ENCODE results near the gene KSR2.
"Not testable (repeated sequence)": the region's sequence is repeated elsewhere in the genome, so short reads cannot be mapped to it uniquely, and the experiment has no call there.

KSR2 gene

DNA sequence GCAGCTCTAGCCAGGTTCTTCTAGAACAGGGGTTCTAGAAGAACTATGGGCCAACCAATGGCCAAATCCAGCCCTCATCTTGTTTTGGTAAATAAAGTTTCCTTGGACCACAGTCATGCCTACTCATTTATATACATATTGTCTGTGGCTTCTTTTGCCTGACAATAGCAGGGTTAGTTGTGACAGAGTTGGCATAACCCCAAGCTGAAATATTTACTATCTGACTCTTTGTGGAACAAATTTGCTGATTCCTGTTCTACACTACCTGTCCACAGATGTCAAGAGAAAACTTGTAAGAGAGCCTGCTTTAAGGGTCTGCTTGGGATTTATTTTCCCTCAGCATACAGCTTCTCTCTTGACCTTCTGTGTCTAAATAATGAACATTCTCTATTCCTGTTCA, 289.0 kb downstream of the KSR2 start:
- DNase-seq, result no peak

DNA sequence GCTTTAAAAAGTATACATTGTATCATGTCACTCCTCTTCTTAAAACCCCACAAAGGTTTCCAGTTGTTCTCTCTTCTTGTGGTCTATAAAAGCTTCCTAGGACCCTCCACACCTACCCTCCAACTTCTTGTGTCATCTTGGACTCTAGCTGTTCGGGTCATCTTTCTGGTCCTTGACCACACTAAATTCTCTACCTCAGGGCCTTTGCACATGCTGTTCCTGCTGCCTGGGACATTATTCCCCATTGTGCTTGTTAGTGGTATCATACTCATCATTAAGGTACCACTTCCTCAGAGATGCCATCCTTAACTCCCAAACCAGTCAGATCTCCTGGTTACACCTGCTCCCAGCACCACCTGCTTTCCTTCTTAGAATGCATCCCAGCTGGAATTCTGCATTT, 294.0 kb downstream of the KSR2 start:
- no peak for DNase-seq

DNA sequence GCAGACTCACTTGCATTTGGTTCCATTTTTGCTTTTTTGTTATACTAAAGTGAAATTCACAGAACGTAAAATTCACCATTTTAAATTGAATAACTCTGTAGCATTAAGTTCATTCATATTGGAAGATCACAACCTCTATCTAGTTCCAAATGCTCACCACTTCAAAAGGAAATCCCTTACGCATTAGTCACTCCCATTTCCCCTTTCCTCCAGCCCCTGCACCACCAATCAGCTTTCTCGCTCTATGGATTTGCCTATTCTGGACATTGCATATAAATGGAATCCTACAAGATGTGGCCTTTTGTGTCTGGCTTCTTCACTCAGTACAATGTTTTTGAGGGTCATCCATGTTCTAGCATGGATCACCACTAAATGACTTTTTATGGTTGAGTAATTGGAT, 294.5 kb downstream of the KSR2 start:
- DNase-seq, result no peak

DNA sequence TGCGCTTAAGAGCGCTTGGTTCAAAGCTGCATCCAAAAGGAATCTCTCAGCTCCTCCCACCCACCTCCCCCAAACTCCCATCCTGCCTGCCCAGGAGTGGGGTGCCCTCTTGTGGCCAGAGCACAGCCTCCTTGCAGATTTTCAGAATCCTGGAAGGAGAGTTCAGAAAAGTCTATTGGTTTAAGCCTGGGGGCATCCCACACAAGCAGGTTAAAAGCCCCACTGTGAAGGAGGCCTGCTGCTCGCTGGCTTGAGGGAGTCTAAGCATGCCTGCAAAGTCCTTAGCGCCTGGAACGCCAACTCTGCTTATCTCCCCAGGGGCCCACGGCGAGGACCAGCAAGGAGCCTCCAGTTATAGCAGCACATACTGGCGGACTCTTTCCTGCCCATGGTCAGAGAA, 297.1 kb downstream of the KSR2 start:
- DNase-seq, result no peak

DNA sequence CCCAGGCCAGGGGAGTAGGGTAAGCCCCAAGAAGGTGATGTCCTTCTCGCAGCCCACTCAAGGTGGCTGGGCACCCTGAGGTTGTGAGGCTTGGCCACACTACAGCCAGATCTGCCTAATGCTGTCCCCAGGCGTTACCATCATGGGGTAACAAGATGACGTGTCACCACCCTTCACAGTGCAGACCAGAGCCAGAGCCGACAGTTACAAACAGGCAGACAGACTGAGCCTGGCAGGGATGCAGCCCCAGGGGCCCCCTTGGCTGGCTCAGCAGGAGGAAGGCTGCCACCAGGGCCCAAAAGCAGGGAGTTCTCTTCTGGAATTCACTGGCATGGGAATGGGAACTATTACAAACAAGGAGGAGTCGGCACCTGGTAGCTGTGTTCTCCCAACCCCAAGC, 304.6 kb downstream of the KSR2 start:
- DNase-seq, result no peak

DNA sequence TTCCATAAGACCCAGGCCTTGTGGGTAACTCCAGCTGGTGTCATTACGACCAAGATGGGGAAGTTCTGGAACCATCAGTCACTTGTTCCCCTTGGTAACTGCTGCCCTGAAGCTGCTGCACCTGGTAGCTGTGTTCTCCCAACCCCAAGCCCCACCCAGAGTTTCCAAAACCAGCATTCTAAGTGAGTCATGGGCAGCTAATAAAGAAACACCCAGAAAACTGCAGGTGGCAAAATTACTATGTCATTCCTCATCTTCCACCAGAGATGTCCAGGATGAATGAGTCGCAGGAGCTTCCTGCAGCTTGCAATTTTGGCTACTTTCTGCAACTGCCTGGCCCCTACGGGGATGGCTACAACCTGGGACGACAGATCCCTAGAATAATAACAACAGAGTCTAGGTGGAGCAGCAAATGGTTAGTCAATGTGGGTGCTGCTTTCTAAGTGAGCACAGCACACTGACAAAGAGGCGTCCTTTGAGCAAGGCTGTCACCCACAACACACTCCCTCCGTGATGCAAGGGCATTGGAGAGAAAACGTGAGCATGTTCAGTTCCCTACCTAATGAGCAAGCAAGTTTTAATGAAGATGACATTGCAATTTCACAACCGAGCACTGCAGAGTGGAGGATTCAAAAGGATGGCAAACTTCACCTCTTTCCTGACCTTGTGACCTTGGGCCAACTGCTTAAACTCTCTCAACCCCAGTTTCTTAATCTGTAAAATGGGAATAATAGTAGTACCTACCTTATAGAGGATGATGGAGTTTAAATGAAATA, 306.0 kb downstream of the KSR2 start:
- DNase-seq, result no peak

DNA sequence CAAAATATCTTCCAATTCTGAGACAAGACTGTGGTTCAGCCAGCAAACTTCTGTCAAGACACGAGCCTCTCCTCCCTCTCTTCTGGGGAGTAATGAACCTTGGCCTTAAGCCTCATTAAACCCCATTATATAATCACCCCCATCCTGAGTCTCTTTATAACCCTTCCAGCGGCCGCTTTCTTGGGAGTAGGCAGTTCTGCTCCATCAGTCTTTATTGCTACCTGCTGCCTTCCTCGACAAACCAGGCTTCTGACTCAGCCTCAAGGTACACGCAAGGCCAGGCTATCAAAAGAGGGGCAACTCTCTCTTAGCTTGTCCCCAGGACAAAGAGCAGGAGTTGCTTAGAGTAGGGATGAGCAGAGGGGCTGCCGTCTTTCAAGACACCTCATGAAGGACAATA, 306.6 kb downstream of the KSR2 start:
- no peak for DNase-seq

DNA sequence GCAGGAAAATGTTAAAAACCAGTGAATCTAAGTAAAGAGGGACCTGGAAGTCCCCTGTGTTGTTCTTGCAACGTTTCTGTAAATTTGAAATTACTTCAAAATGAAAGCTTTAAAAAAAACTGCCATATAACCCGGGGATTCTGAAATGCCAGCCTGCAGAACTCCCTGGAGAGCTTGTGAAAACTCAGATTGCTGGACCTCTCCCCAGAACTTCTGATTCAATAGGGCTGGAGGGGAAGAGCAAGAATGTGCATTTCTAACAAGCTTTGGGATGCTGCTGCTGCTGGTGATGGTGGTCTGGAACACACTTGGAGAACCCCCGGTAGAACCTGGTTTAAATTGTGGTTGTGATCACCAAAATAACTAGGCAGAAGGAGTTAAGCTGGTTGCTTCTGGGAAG, 307.3 kb downstream of the KSR2 start:
- DNase-seq, result no peak

DNA sequence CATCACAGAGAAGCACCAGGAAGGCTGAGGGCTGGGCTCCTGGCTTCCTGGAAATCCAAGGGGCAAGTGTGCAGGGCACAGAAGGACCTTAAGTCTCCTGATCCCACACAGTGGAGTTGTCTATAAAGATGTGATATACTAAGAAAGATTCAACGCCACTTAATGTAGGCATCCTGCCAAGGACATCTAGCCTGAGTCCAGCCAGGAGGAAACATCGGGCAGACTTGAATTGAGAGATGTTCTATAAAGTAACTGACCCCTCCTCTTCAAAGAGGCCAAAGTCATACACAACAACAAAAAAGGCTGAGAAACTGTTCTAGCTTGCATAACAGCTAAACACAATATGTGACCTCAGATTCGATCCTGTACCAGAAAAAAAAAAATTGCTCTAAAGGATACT, 307.9 kb downstream of the KSR2 start:
- DNase-seq, result no peak

DNA sequence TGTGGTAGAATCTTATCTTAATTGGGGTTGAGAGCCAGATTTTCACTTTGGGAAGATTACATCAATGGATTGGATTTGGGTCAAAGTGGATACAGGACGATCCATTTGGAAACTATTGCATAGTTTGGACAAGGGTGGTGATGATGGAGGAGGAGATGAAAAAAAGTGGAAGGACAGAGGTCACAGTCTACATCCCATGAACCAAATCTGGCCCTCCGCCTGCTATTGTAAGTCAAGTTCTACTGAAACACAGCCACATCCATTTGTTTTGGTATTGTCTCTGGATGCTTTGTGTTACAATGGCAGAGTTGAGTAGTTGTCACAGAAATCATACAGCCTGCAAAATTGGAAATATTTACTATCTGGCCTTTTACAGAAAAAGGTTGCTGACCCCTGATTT, 310.6 kb downstream of the KSR2 start:
- DNase-seq, result no peak

DNA sequence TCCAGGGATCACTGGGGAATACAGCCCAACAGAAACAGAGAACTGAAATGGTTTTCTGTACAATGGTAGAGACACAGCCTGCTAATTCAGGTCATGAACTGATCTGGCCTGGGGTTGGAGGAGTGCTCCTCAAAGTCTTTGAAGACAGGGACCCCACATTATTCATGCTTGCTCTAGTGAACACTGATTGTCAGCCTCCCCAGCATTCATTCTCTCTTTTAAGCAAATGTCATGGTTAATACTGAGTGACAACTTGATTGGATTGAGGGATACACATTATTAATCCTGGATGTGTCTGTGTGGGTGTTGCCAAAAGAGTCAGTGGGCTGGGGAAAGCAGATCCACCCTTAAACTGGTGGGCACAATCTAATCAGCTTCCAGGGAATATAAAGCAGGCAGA, 319.0 kb downstream of the KSR2 start:
- DNase-seq, result no peak

DNA sequence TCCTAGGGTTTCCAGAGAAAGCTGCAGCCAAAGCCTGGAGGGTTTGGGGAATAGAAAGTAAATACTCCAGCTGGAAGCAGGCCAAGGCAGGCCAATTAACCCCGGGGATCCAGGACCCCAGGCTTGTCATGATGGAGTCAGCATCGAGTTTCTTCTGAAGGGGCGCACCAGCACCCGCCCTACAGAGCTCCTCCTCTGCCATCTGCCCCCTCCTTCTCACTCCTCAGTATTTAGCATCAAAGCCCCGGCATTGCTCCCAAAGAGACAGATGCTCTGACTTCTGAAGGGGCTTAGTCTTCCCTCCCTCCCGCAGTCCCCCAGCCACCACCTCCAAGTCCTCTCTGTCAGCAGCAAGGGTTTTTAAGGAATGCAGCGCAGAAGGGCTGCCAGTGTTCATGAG, 322.3 kb downstream of the KSR2 start:
- DNase-seq, result peak; percentile 56

DNA sequence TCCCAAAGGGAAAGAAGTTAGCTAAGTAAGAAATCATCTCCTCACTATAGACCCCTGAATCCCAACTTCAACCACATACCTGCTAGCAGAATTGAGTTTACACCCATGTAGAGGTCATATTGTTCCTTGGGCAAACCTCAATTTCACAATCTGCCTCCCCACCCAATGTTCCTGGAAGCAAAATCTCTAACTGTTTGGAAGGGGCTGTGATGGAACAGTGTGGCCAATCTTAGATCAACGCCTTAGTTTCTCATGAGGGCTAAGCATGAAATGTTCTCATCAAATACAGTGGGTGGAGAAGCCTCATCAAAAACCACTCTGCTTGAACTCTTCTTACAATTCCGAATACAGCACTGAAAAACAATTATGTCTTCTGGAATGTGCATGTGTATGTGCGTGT, 323.3 kb downstream of the KSR2 start:
- DNase-seq, result no peak

DNA sequence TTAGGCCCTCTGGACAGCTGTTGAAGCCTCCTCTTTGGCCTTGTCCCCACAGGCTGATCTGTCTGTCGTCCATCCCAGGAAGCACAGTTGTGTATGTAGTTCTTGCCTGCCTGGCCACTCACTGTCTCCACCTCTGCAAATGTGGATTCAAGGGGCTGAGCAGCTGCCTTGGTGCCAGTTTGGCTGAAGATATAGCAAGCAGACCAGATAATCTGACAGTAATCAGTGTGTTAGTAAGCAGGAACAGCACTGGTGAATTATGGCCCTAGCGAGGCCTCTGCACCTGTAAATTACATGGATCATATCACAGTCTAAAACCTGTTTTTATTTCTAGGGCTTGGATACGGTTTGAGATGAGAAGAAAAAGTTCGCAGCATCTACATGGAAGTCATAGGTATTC, 324.8 kb downstream of the KSR2 start:
- no peak for DNase-seq

DNA sequence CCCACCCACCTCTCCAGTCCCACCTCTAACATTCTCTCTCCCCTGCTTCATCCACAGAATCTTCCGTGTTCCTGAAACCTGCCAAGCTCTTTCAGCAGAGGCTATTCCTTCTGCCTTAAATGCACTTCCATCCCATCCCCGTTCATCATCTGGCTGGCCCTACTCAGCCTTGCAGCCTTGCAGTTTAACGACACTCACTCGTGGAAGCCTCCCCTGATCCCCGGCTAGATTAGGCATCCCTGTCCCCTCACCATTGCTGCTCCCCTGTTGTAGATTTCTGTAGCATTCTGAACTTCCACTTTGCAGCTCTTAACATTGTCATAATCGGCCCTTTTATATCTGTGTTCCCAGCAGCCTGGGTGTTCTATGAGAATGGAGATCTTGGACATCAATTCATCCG, 326.9 kb downstream of the KSR2 start:
- DNase-seq, result no peak

DNA sequence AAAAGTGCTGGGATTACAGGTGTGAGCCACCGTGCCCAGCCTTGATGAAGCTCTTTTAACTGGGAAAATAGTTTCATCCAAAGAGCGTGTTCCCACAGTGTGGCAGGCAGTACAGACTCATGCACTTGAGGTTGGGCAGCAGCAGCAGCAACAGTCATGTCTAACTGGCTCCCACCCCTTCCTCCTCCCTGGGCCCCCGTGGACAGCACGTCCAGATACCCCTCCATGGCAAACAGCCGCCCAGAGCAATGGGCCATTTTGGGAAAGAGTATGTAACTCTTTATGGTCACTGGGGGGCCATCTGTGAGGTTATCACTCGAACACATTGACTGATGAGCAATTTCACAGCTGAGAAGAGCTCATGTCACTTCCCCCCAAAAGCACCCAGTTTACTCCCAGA, 328.3 kb downstream of the KSR2 start:
- no peak for DNase-seq

DNA sequence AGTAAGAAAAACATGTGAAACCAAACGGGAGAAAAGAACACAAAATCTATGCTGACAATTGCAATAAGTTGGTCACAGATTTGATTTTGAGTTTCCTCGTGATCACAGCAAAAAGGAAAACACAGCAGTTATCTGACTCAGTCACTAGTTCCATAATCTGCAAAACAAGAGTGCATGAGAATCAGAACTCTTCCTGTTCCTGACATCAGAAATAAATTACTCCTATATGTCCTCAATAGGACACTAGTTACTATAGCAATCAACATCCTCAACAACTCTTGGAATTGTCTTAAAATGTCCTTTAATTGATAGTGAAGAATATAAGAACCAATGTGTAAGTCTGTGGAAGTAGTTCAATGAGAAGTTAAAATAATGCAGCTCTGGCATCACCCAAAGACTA, 339.3 kb downstream of the KSR2 start:
- DNase-seq, result no peak

DNA sequence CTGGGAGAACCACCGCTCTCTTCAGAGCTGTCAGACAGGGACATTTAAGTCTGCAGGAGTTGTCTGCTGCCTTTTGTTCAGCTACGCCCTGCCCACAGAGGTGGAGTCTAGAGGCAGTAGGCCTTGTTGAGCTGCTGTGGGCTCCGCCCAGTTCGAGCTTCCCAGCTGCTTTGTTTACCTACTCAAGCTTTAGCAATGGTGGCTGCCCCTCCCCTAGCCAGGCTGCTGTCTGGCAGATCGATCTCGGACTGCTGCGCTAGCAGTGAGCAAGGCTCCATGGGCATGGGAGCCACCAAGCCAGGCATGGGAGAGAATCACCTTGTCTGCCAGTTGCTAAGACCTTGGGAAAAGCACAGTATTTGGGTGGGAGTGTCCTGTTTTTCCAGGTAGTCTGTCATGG, 340.1 kb downstream of the KSR2 start:
- DNase-seq, result not testable (repeated sequence)

DNA sequence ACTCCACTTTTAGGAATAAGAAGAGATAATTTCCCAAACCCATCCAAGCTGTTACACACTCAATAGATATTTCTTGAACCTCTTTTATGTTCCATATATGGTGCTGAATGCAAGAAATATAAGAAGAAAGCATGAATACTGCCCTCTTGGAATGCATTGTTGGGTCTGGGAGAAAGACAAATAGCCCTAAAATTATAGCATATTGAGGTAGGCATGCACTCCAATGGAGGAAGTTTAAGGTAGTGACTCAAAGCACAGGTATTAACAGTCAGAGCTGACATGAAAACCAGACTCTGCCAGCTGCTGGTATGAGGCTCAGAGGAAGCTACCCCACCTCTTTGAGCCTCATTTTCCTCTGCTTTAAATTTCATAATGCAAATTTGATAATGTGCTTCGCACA, 346.0 kb downstream of the KSR2 start:
- no peak for DNase-seq

DNA sequence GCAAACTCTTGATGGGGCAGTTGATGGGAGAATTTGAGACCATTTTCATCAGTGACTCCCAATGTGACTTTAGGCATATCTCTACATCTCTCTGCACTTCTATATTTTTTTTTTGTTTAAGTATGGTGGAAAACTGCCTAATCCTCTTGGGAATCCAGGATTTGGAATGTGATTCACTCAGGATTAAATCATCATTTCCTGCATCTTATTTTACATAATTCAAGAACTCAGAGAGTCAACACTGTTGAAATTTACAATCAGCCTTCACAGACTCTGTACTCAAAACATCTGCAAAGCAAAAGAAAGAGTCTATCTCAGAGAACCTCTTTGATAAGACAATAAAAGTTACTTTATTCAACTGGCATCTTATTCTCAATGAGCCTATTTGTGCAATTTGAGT, 346.7 kb downstream of the KSR2 start:
- DNase-seq, result no peak

DNA sequence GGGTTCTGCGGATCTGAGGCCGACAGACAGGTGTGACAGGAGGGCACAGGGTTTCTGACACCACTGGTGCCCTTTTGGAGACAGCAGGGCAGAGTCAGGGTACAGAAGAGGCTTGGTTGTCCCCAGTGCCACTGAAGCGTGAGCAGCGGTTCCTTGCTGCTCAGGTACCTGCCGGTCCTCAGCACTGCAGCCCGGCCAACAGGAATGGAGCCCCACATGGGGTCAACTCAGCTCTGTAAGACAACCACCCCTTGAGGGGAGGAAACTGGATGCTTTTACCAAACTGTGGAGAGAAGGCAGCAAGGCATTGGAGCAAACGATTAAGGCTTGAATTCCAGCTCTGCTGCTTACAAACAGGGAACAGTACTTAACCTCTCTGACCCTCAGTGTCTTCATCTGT, 361.0 kb downstream of the KSR2 start:
- no peak for DNase-seq

DNA sequence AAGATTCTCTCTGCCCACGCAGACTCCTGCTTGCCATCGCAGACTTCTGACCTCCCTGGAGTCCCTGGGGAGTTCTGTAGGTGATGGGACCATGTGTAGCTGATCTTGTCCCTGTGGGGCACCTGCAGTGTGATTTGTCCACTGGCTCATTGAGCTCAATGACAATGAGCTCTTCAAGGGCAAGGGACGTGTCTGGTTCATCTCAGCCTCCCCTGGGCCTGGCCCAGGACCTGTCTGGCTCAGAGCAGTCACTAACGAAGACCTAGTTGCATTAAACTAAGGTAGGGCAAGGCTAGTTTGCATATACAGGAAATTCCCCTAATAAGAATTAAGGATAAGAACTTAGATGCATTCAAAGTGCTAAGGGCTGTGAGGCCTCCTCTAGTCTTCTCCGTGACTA, 361.8 kb downstream of the KSR2 start:
- DNase-seq, result no peak

DNA sequence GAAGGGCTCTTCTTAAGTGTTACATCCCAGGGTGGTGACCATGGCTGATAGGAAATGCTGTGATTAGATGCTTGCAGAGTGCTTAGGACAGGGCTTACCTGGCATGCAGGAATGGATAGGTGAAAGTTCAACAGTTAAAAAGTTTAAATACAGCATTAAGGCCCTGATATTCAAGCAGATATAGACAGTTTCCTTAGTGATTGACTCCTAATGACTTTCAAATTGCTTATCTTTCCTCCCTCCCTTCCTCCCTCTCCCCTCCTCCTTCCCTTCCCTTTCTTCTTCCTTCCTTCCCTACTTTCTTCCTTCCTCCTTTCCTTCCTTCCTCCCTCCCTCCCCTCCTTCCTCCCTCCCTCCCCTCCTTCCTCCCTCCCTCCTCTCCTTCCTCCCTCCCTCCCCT, 362.8 kb downstream of the KSR2 start:
- no peak for DNase-seq

DNA sequence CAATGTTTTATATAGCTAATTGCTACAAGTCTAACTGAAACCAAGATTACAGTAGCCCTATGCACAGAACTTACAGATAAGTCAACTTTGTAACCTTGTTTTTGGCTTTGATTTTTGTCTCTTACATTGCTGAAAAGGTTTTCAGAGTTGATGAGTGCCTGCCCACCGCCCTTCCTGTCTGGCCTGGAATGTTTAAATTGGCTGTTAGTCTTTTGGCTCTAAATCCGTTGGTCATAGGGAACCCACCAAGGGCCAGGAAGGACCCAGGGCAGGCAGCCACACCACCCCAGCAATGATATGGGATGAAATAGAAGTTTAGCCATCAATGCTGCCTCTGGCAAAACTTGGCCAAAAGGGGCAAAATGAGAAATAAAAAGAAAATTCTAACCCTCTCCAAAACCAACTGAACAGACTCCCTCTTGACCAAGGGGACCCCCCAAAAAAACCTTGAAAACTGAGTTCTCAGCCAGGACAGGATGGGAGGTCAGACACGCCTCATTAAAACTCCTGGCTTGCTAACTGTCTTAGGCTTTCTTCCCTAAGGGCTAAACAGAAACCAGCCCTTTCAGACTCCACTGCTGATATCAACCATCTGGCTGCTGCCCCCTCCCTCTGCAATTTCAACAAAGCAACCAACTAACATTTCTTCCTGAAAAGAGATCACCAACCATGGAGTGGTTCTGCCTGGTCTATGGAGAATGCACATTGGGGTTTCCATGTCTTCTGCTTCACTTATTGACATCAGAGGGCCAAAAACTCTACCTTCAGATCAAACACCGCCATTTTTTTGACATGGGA, 365.3 kb downstream of the KSR2 start:
- no peak for DNase-seq

DNA sequence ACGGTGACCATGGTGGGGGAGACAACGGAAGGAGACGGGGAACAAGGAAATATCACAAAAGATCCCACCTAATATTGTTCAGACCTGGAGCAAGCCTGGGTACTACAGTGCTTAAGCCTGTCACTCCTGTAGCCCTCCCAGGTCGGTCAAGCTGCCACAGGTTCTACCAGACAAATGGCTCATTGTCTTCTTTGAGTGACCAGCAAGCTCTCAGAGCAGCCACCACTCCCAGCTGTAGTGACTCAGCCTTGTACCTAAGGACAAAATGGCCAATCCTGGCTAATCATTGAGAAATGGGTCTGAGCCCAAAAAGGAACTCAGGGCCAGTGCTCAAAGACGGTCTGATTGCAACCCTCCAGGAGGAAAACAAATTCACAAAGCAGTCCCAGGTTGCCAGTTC, 368.9 kb downstream of the KSR2 start:
- DNase-seq, result no peak
